Measurements from ENCODE around the gene ZNF480. TPM values are rescaled to one million over a fixed set of nuclear protein-coding genes. Genes with fewer than 3 reads are reported as not detected.

ZNF480 gene
- total RNA-seq, 1 donor, result 8.2 TPM

GRCh38 chr19:52296400-52296772, 583 bp upstream of the ZNF480 start:
- TF ChIP-seq, protein P1, sequence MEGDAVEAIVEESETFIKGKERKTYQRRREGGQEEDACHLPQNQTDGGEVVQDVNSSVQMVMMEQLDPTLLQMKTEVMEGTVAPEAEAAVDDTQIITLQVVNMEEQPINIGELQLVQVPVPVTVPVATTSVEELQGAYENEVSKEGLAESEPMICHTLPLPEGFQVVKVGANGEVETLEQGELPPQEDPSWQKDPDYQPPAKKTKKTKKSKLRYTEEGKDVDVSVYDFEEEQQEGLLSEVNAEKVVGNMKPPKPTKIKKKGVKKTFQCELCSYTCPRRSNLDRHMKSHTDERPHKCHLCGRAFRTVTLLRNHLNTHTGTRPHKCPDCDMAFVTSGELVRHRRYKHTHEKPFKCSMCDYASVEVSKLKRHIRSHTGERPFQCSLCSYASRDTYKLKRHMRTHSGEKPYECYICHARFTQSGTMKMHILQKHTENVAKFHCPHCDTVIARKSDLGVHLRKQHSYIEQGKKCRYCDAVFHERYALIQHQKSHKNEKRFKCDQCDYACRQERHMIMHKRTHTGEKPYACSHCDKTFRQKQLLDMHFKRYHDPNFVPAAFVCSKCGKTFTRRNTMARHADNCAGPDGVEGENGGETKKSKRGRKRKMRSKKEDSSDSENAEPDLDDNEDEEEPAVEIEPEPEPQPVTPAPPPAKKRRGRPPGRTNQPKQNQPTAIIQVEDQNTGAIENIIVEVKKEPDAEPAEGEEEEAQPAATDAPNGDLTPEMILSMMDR (IDR thresholded peaks at IDR 0.05; ENCODE audit: insufficient read depth, low read depth, low read length), result no peak
- DNase-seq (ENCODE audit: low read depth), result no peak
- peak overlapping the region; percentile 67 for H3K4me3 ChIP-seq (ENCODE audit: low read depth, low read length)

DNA sequence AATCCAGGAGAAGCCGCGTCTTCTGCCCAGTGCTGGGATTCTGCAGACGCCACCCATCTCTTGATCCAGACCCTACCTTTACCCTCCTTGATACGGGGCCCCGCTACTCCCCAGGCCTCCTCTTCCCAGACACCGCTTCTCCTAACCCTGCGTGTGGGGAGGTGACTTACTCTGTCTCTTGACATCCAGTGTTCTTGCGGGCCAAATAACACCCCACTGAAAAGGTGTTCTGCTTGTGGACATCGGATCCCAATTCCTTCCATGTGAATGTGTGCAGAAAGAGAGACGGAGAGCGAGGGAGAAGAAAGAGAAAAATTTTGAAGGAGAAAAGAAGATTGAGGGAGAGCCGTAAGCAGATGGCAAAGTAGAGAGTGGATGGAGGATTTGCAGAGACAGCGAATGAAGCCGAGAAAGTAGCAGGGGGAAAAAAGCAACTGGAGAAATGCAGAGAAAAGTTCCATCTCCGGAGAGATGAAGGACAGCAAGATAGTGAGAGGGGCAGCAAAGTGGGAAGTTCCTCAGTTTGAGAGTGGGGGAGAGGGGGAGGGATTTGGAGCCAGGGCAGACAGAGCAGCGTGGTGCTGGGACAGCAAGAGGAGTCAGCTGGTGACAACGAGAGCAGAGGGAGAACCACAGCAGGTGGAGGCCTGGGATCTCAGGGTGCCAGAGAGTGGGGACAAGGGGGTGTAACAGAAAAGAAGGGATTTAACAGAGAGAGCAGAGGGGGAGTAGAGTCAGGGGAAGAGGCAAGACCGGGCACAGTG, 814 bp downstream of the ZNF480 start:
- DNase-seq (ENCODE audit: low read depth), result peak; percentile 11
- H3K4me3 ChIP-seq (ENCODE audit: low read depth, low read length), result peak overlapping the region; percentile 91
- TF ChIP-seq, protein P1 (IDR thresholded peaks at IDR 0.05; ENCODE audit: insufficient read depth, low read depth, low read length), result no peak

GRCh38 chr19:52307275-52307674, 10.3 kb downstream of the ZNF480 start:
- peak; percentile 30 for DNase-seq (ENCODE audit: low read depth)
- TF ChIP-seq, protein P1 (IDR thresholded peaks at IDR 0.05; ENCODE audit: insufficient read depth, low read depth, low read length), result no peak
- no peak overlapping the region for H3K4me3 ChIP-seq (ENCODE audit: low read depth, low read length)

GRCh38 chr19:52322429-52322828, 25.5 kb downstream of the ZNF480 start:
- H3K4me3 ChIP-seq (ENCODE audit: low read depth, low read length), result no peak overlapping the region
- DNase-seq (ENCODE audit: low read depth), result no peak
- TF ChIP-seq, protein P1 (IDR thresholded peaks at IDR 0.05; ENCODE audit: insufficient read depth, low read depth, low read length), result no peak

DNA sequence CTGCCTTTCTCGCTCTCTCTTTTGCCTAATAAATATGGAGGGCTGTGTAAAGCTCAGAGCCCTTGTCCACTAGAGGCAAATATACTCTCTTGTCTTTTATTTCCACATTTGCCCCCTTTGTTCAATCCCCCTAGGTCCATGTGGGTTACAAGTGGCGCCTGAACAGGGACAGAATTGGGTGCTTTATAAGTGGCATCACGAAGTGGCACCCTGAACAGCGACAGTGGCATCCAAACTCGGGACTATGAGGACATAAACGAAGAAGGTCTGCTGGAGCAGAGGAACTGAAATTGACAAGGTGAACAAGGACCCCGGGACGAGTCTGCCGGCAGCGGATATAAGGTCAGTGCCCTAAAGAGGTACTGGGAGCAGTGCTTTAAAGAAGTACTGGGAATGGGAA, 34.8 kb downstream of the ZNF480 start:
- DNase-seq (ENCODE audit: low read depth), result peak; percentile 2
- H3K4me3 ChIP-seq (ENCODE audit: low read depth, low read length), result no peak overlapping the region
- TF ChIP-seq, protein P1 (IDR thresholded peaks at IDR 0.05; ENCODE audit: insufficient read depth, low read depth, low read length), result no peak

DNA sequence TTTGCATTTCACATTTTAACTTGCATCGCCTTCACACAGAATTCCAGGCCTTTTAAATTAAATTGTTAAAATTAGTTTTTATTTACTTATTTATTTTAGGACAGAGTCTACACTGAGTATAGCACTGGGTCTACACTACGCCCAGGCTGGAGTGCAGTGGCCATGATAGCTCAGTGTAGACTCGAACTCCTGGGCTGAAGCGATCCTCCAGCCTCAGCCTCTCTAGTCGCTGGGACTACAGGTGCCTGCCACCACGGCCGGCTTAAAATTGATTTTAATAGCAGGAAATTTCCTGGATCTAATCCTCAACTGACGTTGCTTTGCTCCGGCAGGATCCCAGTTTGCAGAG, 38.8 kb downstream of the ZNF480 start:
- TF ChIP-seq, protein P1 (IDR thresholded peaks at IDR 0.05; ENCODE audit: insufficient read depth, low read depth, low read length), result no peak

More for the DNA sequence above, 38.8 kb downstream of the ZNF480 start:
- DNase-seq (ENCODE audit: low read depth), result no peak
- peak overlapping the region; percentile 64 for H3K4me3 ChIP-seq (ENCODE audit: low read depth, low read length)
